HepG2 (cell line): ENCODE results near the gene NEK9. TPM values are rescaled to one million over a fixed set of nuclear protein-coding genes. Genes with fewer than 3 reads are reported as not detected.

Experiments
- KDM5A ChIP-seq: fragments of 200-600 bp; sonication (generic); IDR thresholded peaks from 2 replicates; pipeline ENCODE4 v1.7.0; 2018; ENCODE audit warnings: antibody characterized with exemption, mild to moderate bottlenecking, low read length, borderline replicate concordance
- KLF9 ChIP-seq: IDR thresholded peaks from 2 replicates; pipeline ENCODE4 v1.6.1; 2016; ENCODE audit warnings: low read depth
- NFKBIZ ChIP-seq: IDR thresholded peaks from 2 replicates; pipeline ENCODE4 v1.6.1; 2018; ENCODE audit warnings: missing genetic modification reagents, missing compliant biosample characterization
- REXO4 ChIP-seq: sonication (generic); formaldehyde crosslinking; IDR thresholded peaks from 2 replicates; pipeline ENCODE4 v1.8.0; 2022; ENCODE audit warnings: missing genetic modification reagents, mild to moderate bottlenecking, borderline replicate concordance
- SMAD3 ChIP-seq: sonication (generic); formaldehyde crosslinking; IDR thresholded peaks from 2 replicates; pipeline ENCODE4 v1.4.0; 2020; ENCODE audit warnings: missing genetic modification reagents
- ZNF335 ChIP-seq: sonication (generic); formaldehyde crosslinking; IDR thresholded peaks from 2 replicates; pipeline ENCODE4 v1.4.0; 2020; ENCODE audit warnings: missing genetic modification reagents
- ZNF782 ChIP-seq: sonication (generic); formaldehyde crosslinking; IDR thresholded peaks from 2 replicates; pipeline ENCODE4 v1.4.0; 2020; ENCODE audit warnings: missing genetic modification reagents, mild to moderate bottlenecking, borderline replicate concordance
- ZNF891 ChIP-seq: sonication (generic); formaldehyde crosslinking; IDR thresholded peaks from 2 replicates; pipeline ENCODE4 v1.5.0; 2020; ENCODE audit warnings: mild to moderate bottlenecking, missing genetic modification reagents
- ZSCAN9 ChIP-seq: IDR thresholded peaks from 2 replicates; pipeline ENCODE4 v1.6.1; 2016; ENCODE audit warnings: borderline replicate concordance
- polyA plus RNA-seq, 8 experiments: library from polyadenylated mRNA; depleted of rRNA in 3 of 8; stranded (reverse) in 7 of 8; unstranded in 1 of 8; fragments of >200 nt; fragmentation: Illumina TruSeq in 4 of 8; extraction: Trizol in 4 of 8; gene quantifications; 2 replicates each; pipeline versions ENCODE4 v1.2.1 to v1.2.3, GENCODE V29; 2011 to 2016; ENCODE audit warnings: low read depth in 4 of 8, missing spikeins in 1 of 8, mixed read lengths in 1 of 8; ENCODE audit not compliant: insufficient read depth in 1 of 8
- total RNA-seq, 5 experiments: library from RNA; depleted of rRNA; stranded (reverse); fragments of >200 nt; fragmentation: Illumina TruSeq; extraction: Trizol; gene quantifications; 2 replicates each; pipeline ENCODE4 v1.2.3, GENCODE V29; 2016; ENCODE audit warnings: low read depth in 1 of 5
- TF ChIP-seq, protein P1 (sequence below): sonication (generic); formaldehyde crosslinking; IDR thresholded peaks from 2 replicates; pipeline ENCODE4 v1.4.0; 2020; ENCODE audit warnings: mild to moderate bottlenecking, missing genetic modification reagents
- TF ChIP-seq, protein P2 (sequence below): sonication (generic); formaldehyde crosslinking; IDR thresholded peaks from 2 replicates; pipeline ENCODE4 v1.5.0; 2020; ENCODE audit warnings: missing genetic modification reagents
- TF ChIP-seq, protein P3 (sequence below): sonication (generic); formaldehyde crosslinking; IDR thresholded peaks from 2 replicates; pipeline ENCODE4 v1.4.0; 2020; ENCODE audit warnings: missing genetic modification reagents

Gene NEK9
- total and polyA plus RNA-seq, 2 of the 13 experiments (the other 11 are each of a cell fraction or from before 2014, with no cell fraction given) = 16.5 to 27.3 TPM

DNA sequence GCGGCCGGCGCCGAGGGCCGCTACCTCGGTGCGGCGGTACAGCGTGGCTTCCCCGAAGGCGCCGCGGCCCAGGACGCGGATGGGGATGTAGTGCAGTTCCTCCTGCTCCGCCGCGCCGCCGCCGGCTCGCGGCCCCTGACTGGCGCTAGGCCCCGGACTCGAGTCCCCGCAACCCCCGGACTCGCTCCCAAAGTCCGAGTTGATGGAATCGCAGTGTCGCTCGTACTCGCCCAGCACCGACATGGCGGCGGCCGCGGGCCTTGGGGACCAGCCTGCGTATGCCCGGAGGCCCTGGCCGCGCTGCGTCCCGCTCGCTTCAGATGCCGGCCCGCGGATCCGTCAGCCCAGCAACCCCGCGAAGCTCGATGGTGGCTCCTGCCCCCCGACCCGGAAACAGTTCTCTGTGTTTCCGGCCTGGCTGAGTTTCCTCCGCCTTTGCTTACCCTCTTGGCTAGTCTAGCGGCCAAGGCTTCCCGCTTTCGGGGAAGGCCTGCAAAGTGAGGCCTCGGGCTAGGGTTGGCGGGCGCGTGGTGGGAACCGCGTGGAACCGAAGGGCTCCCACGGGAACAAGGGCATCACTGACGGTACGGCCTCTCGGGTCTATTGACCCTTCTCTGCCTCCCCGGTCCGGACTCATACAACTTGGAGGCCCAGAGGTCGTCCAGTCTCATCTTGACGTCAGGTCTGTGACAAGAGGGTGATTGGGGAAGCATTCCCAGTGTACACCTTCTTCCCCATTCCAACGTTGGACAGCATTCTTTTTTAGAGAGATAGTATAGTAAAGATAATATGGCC, at the start of gene NEK9 (continued):
- TF ChIP-seq, protein P1, sequence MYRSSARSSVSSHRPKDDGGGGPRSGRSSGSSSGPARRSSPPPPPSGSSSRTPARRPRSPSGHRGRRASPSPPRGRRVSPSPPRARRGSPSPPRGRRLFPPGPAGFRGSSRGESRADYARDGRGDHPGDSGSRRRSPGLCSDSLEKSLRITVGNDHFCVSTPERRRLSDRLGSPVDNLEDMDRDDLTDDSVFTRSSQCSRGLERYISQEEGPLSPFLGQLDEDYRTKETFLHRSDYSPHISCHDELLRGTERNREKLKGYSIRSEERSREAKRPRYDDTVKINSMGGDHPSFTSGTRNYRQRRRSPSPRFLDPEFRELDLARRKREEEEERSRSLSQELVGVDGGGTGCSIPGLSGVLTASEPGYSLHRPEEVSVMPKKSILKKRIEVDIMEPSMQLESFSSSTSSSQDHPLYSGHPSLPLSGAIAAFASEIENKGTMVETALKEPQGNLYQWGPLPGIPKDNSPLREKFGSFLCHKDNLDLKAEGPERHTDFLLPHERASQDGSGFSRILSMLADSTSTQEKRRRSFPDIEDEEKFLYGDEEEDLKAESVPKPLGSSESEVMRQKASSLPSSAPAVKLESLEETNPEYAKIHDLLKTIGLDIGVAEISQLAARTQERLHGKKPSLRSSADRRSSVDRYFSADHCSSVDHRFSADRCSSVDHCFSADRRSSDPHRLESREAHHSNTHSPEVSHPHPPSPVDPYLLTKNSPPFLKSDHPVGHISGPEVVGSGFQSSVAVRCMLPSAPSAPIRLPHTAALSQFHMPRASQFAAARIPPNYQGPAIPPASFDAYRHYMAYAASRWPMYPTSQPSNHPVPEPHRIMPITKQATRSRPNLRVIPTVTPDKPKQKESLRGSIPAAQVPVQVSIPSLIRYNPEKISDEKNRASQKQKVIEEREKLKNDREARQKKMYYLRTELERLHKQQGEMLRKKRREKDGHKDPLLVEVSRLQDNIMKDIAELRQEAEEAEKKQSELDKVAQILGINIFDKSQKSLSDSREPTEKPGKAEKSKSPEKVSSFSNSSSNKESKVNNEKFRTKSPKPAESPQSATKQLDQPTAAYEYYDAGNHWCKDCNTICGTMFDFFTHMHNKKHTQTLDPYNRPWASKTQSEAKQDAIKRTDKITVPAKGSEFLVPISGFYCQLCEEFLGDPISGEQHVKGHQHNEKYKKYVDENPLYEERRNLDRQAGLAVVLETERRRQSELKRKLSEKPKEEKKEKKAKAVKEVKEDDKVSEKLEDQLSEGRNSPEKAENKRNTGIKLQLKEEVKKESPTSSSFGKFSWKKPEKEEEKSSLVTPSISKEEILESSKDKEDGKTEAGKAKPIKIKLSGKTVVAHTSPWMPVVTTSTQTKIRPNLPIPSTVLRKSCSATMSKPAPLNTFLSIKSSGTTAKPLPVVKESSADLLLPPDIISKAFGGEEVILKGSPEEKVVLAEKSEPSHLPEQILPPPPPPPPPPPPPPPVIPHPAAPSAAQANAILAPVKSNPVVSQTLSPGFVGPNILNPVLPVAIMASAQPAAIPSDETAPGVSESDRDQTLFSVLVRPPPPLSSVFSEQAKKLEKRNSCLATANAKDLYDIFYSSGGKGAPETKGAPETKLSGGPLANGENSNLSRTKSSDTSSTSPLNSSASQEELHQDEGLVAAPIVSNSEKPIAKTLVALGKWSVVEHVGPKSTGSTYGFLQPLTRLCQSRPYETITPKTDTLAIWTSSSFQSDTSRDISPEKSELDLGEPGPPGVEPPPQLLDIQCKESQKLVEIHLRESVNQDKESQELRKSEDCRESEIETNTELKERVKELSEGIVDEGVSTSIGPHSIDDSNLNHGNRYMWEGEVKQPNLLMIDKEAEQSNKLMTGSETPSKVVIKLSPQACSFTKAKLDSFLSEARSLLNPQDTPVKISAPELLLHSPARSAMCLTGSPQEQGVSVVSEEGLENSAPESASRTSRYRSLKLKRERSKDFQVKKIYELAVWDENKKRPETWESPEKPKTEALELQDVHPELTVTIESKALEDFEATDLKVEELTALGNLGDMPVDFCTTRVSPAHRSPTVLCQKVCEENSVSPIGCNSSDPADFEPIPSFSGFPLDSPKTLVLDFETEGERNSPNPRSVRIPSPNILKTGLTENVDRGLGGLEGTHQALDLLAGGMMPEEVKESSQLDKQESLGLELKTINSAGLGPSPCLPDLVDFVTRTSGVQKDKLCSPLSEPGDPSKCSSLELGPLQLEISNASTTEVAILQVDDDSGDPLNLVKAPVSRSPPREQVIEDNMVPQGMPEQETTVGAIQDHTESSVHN (CRISPR knock-in tag) = no peak
- TF ChIP-seq, protein P2, sequence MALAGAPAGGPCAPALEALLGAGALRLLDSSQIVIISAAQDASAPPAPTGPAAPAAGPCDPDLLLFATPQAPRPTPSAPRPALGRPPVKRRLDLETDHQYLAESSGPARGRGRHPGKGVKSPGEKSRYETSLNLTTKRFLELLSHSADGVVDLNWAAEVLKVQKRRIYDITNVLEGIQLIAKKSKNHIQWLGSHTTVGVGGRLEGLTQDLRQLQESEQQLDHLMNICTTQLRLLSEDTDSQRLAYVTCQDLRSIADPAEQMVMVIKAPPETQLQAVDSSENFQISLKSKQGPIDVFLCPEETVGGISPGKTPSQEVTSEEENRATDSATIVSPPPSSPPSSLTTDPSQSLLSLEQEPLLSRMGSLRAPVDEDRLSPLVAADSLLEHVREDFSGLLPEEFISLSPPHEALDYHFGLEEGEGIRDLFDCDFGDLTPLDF (CRISPR knock-in tag) = peak; percentile 51
- 0 out of 2 replicates have a peak, but pooled peaks have one; percentile 80 for TF ChIP-seq ZNF891 (CRISPR knock-in tag)
- no peak for TF ChIP-seq KLF9 (CRISPR knock-in tag)
- TF ChIP-seq NFKBIZ (CRISPR knock-in tag) = 0 out of 2 replicates have a peak, but pooled peaks have one; percentile 35
- TF ChIP-seq, protein P3, sequence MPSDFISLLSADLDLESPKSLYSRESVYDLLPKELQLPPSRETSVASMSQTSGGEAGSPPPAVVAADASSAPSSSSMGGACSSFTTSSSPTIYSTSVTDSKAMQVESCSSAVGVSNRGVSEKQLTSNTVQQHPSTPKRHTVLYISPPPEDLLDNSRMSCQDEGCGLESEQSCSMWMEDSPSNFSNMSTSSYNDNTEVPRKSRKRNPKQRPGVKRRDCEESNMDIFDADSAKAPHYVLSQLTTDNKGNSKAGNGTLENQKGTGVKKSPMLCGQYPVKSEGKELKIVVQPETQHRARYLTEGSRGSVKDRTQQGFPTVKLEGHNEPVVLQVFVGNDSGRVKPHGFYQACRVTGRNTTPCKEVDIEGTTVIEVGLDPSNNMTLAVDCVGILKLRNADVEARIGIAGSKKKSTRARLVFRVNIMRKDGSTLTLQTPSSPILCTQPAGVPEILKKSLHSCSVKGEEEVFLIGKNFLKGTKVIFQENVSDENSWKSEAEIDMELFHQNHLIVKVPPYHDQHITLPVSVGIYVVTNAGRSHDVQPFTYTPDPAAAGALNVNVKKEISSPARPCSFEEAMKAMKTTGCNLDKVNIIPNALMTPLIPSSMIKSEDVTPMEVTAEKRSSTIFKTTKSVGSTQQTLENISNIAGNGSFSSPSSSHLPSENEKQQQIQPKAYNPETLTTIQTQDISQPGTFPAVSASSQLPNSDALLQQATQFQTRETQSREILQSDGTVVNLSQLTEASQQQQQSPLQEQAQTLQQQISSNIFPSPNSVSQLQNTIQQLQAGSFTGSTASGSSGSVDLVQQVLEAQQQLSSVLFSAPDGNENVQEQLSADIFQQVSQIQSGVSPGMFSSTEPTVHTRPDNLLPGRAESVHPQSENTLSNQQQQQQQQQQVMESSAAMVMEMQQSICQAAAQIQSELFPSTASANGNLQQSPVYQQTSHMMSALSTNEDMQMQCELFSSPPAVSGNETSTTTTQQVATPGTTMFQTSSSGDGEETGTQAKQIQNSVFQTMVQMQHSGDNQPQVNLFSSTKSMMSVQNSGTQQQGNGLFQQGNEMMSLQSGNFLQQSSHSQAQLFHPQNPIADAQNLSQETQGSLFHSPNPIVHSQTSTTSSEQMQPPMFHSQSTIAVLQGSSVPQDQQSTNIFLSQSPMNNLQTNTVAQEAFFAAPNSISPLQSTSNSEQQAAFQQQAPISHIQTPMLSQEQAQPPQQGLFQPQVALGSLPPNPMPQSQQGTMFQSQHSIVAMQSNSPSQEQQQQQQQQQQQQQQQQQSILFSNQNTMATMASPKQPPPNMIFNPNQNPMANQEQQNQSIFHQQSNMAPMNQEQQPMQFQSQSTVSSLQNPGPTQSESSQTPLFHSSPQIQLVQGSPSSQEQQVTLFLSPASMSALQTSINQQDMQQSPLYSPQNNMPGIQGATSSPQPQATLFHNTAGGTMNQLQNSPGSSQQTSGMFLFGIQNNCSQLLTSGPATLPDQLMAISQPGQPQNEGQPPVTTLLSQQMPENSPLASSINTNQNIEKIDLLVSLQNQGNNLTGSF (CRISPR knock-in tag) = no peak
- no peak for TF ChIP-seq REXO4
- peak; percentile 90; the same call in 1 of the 2 replicates for TF ChIP-seq ZSCAN9 (CRISPR knock-in tag)
- TF ChIP-seq SMAD3 (CRISPR knock-in tag) = peak; percentile 70
- peak; percentile 87; the same call in 1 of the 2 replicates for TF ChIP-seq ZNF782 (CRISPR knock-in tag)
- peak; percentile 89 for TF ChIP-seq KDM5A
- TF ChIP-seq ZNF335 (CRISPR knock-in tag) = peak; percentile 71
